GM19023 (cell line): ENCODE measurements around the gene VAMP8.
A peak's percentile ranks its signal among the peaks of the same experiment; 100 is the strongest.
"Not testable (repeated sequence)": the region's sequence is repeated elsewhere in the genome, so short reads cannot be mapped to it uniquely, and the experiment has no call there.

Experiments used
- ATAC-seq: cut with Tn5 transposase; IDR thresholded peaks from one replicate; pipeline ENCODE4 v1.9.1; 2021; ENCODE audit warnings: mild to moderate bottlenecking, moderate library complexity; ENCODE audit not compliant: unreplicated experiment

Gene VAMP8

DNA sequence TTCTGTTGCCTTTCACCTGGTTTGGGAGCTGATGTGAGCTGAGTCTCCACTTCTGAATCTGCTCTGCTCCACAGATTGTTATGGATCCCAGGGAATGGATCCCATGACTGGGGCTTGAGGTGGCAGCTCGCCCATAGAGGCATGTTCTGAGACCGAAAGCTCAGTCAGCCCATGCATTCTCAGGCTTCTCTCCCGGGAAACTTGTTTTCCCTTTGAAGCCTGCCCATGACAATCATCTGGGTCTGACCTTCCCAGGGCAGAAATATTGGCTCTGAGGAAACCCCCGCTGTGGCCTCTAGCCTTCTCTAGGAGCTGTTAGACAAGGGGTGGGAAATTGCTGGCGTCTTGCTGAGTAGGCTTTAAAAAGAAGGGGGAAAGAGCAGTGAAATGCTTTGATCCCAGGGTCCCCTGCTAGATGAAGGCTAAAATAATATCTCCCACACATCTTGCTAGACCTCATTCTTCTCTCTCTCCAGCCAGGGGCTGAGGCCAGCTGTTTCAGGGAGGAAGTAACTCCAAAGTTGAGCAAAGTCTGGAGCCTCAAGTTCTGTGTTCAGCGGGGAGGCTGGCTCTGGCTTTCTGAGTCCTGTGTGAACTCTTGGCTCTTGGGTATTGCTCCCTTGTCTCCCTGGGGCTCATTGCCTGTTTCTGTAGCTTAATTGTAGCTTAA is 2.0 kb downstream of the VAMP8 start:
- ATAC-seq: no peak

- ATAC-seq: no peak
These were observed 2.8 kb downstream of the VAMP8 start for GRCh38 chr2:85580206-85580605.

DNA sequence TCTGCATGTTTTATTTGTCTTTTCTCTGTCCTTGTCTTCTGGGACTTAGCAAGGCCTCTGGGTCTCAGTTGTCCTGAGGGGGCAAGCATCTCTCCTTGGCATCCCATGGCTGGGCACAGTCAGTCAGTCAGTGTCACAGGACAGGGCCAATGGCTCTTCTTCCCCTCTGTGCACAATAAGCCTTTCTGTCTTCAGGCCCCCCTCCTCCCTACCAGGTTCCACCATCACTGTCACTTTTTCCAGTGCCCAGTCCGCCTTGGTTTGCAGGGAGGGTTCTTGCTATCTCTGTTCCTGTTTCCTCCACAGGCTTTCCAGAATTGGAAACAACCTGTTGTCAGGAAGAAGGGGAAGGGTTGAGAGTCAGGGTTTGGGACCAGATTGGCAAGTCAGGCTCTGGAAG is 5.1 kb downstream of the VAMP8 start:
- no peak for ATAC-seq

DNA sequence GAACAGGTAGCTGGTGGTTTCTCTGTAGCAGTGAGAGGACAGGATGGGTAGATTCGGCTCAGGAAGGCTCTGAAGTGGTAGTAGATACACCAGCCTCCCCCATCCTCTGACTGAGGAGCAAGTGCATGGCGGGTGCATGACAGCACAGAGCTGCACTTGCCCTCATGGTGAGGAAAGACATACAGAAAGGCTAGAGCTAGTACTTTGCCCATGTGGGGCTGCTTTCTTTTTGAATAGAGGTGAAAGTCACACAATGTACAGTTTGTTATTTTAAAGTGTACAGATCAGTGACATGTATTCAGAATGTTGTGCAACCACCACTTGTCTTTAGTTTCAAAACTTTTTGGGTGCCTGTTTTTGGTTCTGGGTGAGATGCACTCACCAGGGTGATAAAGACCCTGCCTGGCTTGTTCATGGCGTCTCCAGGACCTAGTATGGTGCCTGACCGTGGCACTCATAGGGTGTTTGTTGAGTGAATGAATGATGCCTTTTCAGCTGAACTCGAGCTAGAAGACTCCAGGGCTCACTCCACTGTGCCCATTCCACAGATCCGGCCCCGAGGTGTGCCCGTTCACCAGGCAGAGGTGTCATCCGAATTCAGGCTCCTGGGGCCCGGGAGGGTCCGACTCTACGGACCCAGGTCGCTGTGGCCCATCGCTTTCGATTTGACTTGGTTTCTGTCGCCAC is 6.4 kb downstream of the VAMP8 start:
- ATAC-seq: no peak

GRCh38 chr2:85584354-85584856 is 7.0 kb downstream of the VAMP8 start, which contains the start of gene VAMP5:
TSS of gene VAMP5 (plus strand) at chr2:85584431. CDS start at chr2:85584491, 60 bp downstream.
- ATAC-seq: peak; percentile 72

- ATAC-seq: peak; percentile 50
These were observed 7.7 kb downstream of the VAMP8 start for GRCh38 chr2:85584857-85585780.

DNA sequence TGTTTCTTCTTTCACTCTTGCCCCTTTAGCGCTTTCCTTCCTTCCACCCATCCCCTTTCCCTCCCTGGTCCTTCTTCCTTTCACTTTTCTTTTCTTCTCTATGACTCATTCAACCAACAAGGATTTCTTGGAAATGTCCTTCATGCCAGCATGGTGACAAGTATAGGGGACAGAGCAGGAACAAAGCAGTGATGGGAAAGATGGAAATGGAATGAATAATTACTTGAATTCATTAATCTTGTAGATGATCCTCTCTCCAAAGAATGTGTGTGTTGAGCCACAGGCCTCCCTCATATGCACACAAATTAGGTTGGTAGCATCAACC is 8.4 kb downstream of the VAMP8 start:
- ATAC-seq: no peak

DNA sequence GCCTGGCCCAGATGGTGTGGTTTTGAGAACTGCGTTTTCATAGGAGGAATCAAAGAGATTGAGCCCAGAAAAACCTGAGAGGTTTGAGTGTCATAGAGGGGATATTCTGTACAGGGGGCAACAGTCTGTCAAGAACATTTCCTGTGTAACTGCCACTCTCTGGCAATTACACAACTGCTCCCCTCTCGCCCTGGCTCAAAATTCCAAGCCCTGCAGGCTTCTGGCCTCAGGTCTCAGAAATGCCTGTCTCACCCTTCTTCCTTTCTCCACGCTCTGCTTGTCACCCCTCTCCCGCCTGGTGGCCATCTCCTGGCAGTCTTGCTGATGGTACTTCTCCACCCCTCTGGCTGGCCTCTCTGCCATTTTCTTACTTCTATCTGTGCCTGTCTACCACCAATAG is 10.8 kb downstream of the VAMP8 start:
- ATAC-seq: no peak

DNA sequence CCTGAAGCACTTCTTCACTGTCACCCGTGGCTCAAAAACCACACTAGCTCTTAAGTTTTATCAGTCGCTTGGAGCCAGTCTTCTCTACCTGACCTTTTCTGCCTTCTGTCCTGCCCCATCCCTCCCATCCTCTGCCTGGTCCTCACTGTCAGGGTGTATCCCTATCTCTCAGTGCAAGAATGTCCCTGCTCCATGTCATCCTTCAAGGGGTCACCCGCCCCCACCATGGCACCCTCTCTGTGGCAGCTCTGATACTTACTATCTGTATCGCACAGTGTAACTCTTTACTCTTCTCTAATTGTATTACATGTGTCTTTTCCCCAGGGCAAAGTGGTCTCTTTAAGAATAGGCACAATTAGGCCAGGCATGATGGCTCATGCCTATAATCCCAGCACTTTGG is 11.3 kb downstream of the VAMP8 start:
- no peak for ATAC-seq

DNA sequence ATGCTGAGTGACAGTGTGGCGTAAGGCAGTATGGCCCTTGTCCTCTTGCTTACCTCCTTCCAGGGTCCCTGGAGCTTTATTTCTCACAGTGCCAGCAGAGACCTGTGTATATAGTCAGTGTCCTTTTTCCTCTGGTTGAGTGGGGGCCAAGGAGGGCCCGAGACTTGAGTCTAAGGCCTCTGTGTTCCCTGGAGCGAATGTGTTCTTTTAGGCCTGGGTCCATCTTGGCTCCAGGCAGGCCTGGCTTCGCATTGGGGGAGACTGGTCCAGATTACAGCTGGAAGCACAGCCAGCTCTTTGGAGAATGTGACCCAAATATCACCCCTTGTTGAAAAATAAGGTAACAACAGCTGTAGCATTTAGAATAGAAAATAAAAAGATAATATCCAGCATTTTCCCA is 11.8 kb downstream of the VAMP8 start:
- ATAC-seq: no peak

- ATAC-seq: no peak
These were observed 12.8 kb downstream of the VAMP8 start for GRCh38 chr2:85589982-85590791.

- ATAC-seq: no peak
These were observed 13.6 kb downstream of the VAMP8 start for GRCh38 chr2:85590950-85591349.

GRCh38 chr2:85591563-85591962 is 14.2 kb downstream of the VAMP8 start:
- ATAC-seq: no peak

GRCh38 chr2:85592299-85592698 is 14.9 kb downstream of the VAMP8 start:
- not testable (repeated sequence) for ATAC-seq

DNA sequence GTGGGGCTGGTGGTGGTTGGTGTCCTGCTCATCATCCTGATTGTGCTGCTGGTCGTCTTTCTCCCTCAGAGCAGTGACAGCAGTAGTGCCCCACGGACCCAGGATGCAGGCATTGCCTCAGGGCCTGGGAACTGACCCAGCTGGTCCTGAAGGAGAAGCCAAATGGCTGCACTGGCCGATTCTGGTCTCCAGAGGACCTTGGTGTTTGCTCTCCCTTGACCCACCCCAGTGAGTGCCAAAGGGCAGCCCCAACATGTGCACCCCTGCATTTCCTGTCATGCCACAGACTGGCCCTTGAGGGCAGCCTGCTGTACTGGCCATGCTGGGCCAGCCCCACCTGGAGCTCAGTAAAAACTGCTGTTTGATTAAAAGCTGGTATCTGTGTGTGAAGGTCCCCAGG is 15.6 kb downstream of the VAMP8 start:
- ATAC-seq: no peak

DNA sequence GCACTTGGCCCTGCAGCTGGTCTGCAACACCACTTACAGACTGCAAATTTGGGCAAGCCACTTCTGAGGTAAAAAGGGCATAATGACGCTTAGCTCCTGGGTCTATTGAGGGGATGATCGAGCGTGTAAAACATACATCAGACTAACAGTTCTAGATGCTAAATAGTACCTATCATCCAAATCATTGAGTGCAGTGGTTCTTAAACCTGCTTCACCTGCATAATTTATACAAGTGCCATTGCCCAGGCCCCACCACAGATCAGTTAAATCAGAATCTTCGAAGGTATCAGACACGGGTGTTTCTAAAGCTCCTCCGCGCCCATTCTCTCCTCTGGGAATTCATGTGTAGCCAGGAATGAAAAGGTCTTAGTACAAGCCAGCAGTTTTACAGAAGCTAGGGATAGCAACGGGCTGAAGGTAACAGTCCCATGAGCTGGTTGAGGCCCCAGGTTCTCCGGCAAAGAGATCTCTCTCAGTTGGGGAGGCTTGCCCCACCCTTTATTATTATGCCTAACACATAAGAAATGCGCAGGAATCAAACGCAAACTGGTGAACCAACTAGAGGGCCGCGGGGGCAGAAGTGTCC is 17.4 kb downstream of the VAMP8 start:
- ATAC-seq: no peak

- ATAC-seq: peak; percentile 99
These were observed 18.1 kb downstream of the VAMP8 start, which contains the start of gene RNF181 for GRCh38 chr2:85595301-85596025. TSS of gene RNF181 (plus strand) at chr2:85595745. CDS start at chr2:85595764, 19 bp downstream.

DNA sequence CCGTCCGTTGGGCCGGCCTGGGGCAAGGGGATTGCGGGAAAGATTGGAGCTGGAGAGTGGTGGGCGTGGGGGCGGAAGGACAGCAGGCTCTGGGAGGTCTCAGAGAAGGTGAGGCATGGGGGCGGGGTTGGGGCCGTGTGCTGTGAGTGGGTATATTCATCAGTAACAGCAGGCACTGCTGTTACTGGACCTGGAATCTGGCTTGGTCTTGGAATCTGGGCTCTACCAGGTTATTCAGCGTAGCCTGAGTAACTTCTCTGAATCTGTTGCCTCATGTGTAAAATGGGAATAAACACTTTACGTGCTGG is 18.6 kb downstream of the VAMP8 start:
- peak; percentile 8 for ATAC-seq

- no peak for ATAC-seq
These were observed 19.2 kb downstream of the VAMP8 start for GRCh38 chr2:85596486-85597143.
